Stimulated activated CD4-positive, alpha-beta T cell treated with anti-CD3 and anti-CD28 coated beads, Interleukin-4, amount 100 ng/mL, for 4 hours (primary cell): ENCODE data around the gene TK2.

ENCODE experiments used
- DNase-seq, 2 experiments: peaks; one replicate each; pipeline ENCODE4 v3.0.0-alpha.2; 2020

TK2 gene

GRCh38 chr16:66462912-66463311 is 87.0 kb downstream of the TK2 start:
- no peak for DNase-seq

- no peak for DNase-seq
These were observed 89.2 kb downstream of the TK2 start for GRCh38 chr16:66460703-66461102.

- DNase-seq, result no peak
These were observed 90.0 kb downstream of the TK2 start for GRCh38 chr16:66459878-66460277.

GRCh38 chr16:66458853-66459252 is 91.1 kb downstream of the TK2 start:
- DNase-seq, result no peak

- no peak for DNase-seq
These were observed 91.6 kb downstream of the TK2 start for GRCh38 chr16:66458292-66458691.
